ENCODE data around the gene GIMAP7.

Gene GIMAP7

GRCh38 chr7:150556521-150557138, 42.0 kb downstream of the GIMAP7 start:
- 70 to 83% methylated on average over 1 of the region's 4 CpGs for WGBS, 2 experiments (ENCODE audit: insufficient coverage in 2 of 2)
- H3K36me3 ChIP-seq (ENCODE audit: control insufficient read depth, insufficient read depth, low read length) = no peaks in the 10 kb centered on the region
- H3K4me3 ChIP-seq (ENCODE audit: extremely low read depth, insufficient read depth, low read length, poor library complexity, severe bottlenecking) = no peak overlapping the region
- peaks cover 6% of the 10 kb centered on the region for H3K9me3 ChIP-seq (ENCODE audit: control insufficient read depth, low read length)
- H3K27ac ChIP-seq (ENCODE audit: low read depth, low read length, severe bottlenecking) = no peak overlapping the region
- no peaks in the 10 kb centered on the region for H3K4me1 ChIP-seq (ENCODE audit: control insufficient read depth, insufficient read depth, low read length, poor library complexity, severe bottlenecking)

- Histone ChIP-seq H3K27ac (ENCODE audit: low read depth, low read length, severe bottlenecking) (no peak overlapping the region), H3K4me3 (ENCODE audit: extremely low read depth, insufficient read depth, low read length, poor library complexity, severe bottlenecking) (no peak overlapping the region), H3K36me3 (ENCODE audit: control insufficient read depth, insufficient read depth, low read length) (no peaks in the 10 kb centered on the region), H3K4me1 (ENCODE audit: control insufficient read depth, insufficient read depth, low read length, poor library complexity, severe bottlenecking) (no peaks in the 10 kb centered on the region), H3K9me3 (ENCODE audit: control insufficient read depth, low read length) (peaks cover 6% of the 10 kb centered on the region)
- no CpG with 5 or more reads among the region's 1 CpG for WGBS, 2 experiments (ENCODE audit: insufficient coverage in 2 of 2)
These were observed 45.8 kb downstream of the GIMAP7 start for GRCh38 chr7:150560486-150560885.

GRCh38 chr7:150562919-150563318, 48.2 kb downstream of the GIMAP7 start:
- Histone ChIP-seq H3K9me3 (ENCODE audit: control insufficient read depth, low read length) (peaks cover 6% of the 10 kb centered on the region), H3K4me3 (ENCODE audit: extremely low read depth, insufficient read depth, low read length, poor library complexity, severe bottlenecking) (no peak overlapping the region), H3K4me1 (ENCODE audit: control insufficient read depth, insufficient read depth, low read length, poor library complexity, severe bottlenecking) (no peaks in the 10 kb centered on the region), H3K27ac (ENCODE audit: low read depth, low read length, severe bottlenecking) (no peak overlapping the region), H3K36me3 (ENCODE audit: control insufficient read depth, insufficient read depth, low read length) (no peaks in the 10 kb centered on the region)
- no CpG with 5 or more reads among the region's 2 CpGs for WGBS, 2 experiments (ENCODE audit: insufficient coverage in 2 of 2)

- Histone ChIP-seq H3K4me3 (ENCODE audit: extremely low read depth, insufficient read depth, low read length, poor library complexity, severe bottlenecking) (no peak overlapping the region), H3K27ac (ENCODE audit: low read depth, low read length, severe bottlenecking) (no peak overlapping the region), H3K4me1 (ENCODE audit: control insufficient read depth, insufficient read depth, low read length, poor library complexity, severe bottlenecking) (no peaks in the 10 kb centered on the region), H3K36me3 (ENCODE audit: control insufficient read depth, insufficient read depth, low read length) (no peaks in the 10 kb centered on the region), H3K9me3 (ENCODE audit: control insufficient read depth, low read length) (peaks cover 6% of the 10 kb centered on the region)
- 84 to 87% methylated on average over 4 of the region's 5 CpGs for WGBS, 2 experiments (ENCODE audit: insufficient coverage in 2 of 2)
These were observed 49.3 kb downstream of the GIMAP7 start for GRCh38 chr7:150564006-150564405.

GRCh38 chr7:150564566-150564965, 49.9 kb downstream of the GIMAP7 start:
- no CpG with 5 or more reads among the region's 3 CpGs for WGBS, 2 experiments (ENCODE audit: insufficient coverage in 2 of 2)
- no peak overlapping the region for H3K4me3 ChIP-seq (ENCODE audit: extremely low read depth, insufficient read depth, low read length, poor library complexity, severe bottlenecking)
- H3K4me1 ChIP-seq (ENCODE audit: control insufficient read depth, insufficient read depth, low read length, poor library complexity, severe bottlenecking) = no peaks in the 10 kb centered on the region
- H3K9me3 ChIP-seq (ENCODE audit: control insufficient read depth, low read length) = peaks cover 6% of the 10 kb centered on the region
- H3K36me3 ChIP-seq (ENCODE audit: control insufficient read depth, insufficient read depth, low read length) = no peaks in the 10 kb centered on the region
- no peak overlapping the region for H3K27ac ChIP-seq (ENCODE audit: low read depth, low read length, severe bottlenecking)

- Histone ChIP-seq H3K36me3 (ENCODE audit: control insufficient read depth, insufficient read depth, low read length) (no peaks in the 10 kb centered on the region), H3K27ac (ENCODE audit: low read depth, low read length, severe bottlenecking) (no peak overlapping the region), H3K4me1 (ENCODE audit: control insufficient read depth, insufficient read depth, low read length, poor library complexity, severe bottlenecking) (no peaks in the 10 kb centered on the region), H3K4me3 (ENCODE audit: extremely low read depth, insufficient read depth, low read length, poor library complexity, severe bottlenecking) (no peak overlapping the region), H3K9me3 (ENCODE audit: control insufficient read depth, low read length) (peaks cover 4% of the 10 kb centered on the region)
- 88 to 94% methylated on average over 5 of the region's 7 CpGs for WGBS, 2 experiments (ENCODE audit: insufficient coverage in 2 of 2)
These were observed 50.6 kb downstream of the GIMAP7 start for GRCh38 chr7:150565239-150565638.

GRCh38 chr7:150566123-150566522, 51.5 kb downstream of the GIMAP7 start:
- no peaks in the 10 kb centered on the region for H3K4me1 ChIP-seq (ENCODE audit: control insufficient read depth, insufficient read depth, low read length, poor library complexity, severe bottlenecking)
- H3K4me3 ChIP-seq (ENCODE audit: extremely low read depth, insufficient read depth, low read length, poor library complexity, severe bottlenecking) = no peak overlapping the region
- WGBS, 2 experiments (ENCODE audit: insufficient coverage in 2 of 2) = 27 to 37% methylated on average over 2 to 3 of the region's 3 CpGs
- H3K36me3 ChIP-seq (ENCODE audit: control insufficient read depth, insufficient read depth, low read length) = no peaks in the 10 kb centered on the region
- no peak overlapping the region for H3K27ac ChIP-seq (ENCODE audit: low read depth, low read length, severe bottlenecking)
- H3K9me3 ChIP-seq (ENCODE audit: control insufficient read depth, low read length) = no peaks in the 10 kb centered on the region

- Histone ChIP-seq H3K4me3 (ENCODE audit: extremely low read depth, insufficient read depth, low read length, poor library complexity, severe bottlenecking) (no peak overlapping the region), H3K36me3 (ENCODE audit: control insufficient read depth, insufficient read depth, low read length) (no peaks in the 10 kb centered on the region), H3K4me1 (ENCODE audit: control insufficient read depth, insufficient read depth, low read length, poor library complexity, severe bottlenecking) (no peaks in the 10 kb centered on the region), H3K9me3 (ENCODE audit: control insufficient read depth, low read length) (no peaks in the 10 kb centered on the region), H3K27ac (ENCODE audit: low read depth, low read length, severe bottlenecking) (no peak overlapping the region)
- WGBS, 2 experiments (ENCODE audit: insufficient coverage in 2 of 2) = no CpG with 5 or more reads among the region's 1 CpG
These were observed 51.9 kb downstream of the GIMAP7 start for GRCh38 chr7:150566572-150566971.

GRCh38 chr7:150567169-150567568, 52.5 kb downstream of the GIMAP7 start, which contains the start of gene GIMAP4:
Gene GIMAP4 (plus strand): TSS chr7:150567390. CDS start chr7:150569902, 2,512 bp downstream.
- 75 to 85% methylated on average over 6 to 9 of the region's 9 CpGs for WGBS, 2 experiments (ENCODE audit: insufficient coverage in 2 of 2)

GRCh38 chr7:150567871-150568301, 53.2 kb downstream of the GIMAP7 start:
- WGBS, 2 experiments (ENCODE audit: insufficient coverage in 2 of 2) = 78 to 89% methylated on average over 1 to 3 of the region's 3 CpGs
- Histone ChIP-seq H3K36me3 (ENCODE audit: control insufficient read depth, insufficient read depth, low read length) (no peaks in the 10 kb centered on the region), H3K9me3 (ENCODE audit: control insufficient read depth, low read length) (no peaks in the 10 kb centered on the region), H3K4me1 (ENCODE audit: control insufficient read depth, insufficient read depth, low read length, poor library complexity, severe bottlenecking) (no peaks in the 10 kb centered on the region), H3K4me3 (ENCODE audit: extremely low read depth, insufficient read depth, low read length, poor library complexity, severe bottlenecking) (no peak overlapping the region), H3K27ac (ENCODE audit: low read depth, low read length, severe bottlenecking) (no peak overlapping the region)

More at GRCh38 chr7:150567169-150567568, 52.5 kb downstream of the GIMAP7 start, which contains the start of gene GIMAP4:
- no peaks in the 10 kb centered on the region for H3K4me1 ChIP-seq (ENCODE audit: control insufficient read depth, insufficient read depth, low read length, poor library complexity, severe bottlenecking)
- no peak within 1 kb of the TSS for H3K27ac ChIP-seq (ENCODE audit: low read depth, low read length, severe bottlenecking)
- H3K9me3 ChIP-seq (ENCODE audit: control insufficient read depth, low read length) = no peaks in the 10 kb centered on the region
- H3K4me3 ChIP-seq (ENCODE audit: extremely low read depth, insufficient read depth, low read length, poor library complexity, severe bottlenecking) = no peak within 1 kb of the TSS
- no peaks in the 10 kb centered on the region for H3K36me3 ChIP-seq (ENCODE audit: control insufficient read depth, insufficient read depth, low read length)

GRCh38 chr7:150568714-150569113, 54.0 kb downstream of the GIMAP7 start:
- H3K36me3 ChIP-seq (ENCODE audit: control insufficient read depth, insufficient read depth, low read length) = no peaks in the 10 kb centered on the region
- no peaks in the 10 kb centered on the region for H3K4me1 ChIP-seq (ENCODE audit: control insufficient read depth, insufficient read depth, low read length, poor library complexity, severe bottlenecking)
- 73 to 95% methylated on average over 2 of the region's 2 CpGs for WGBS, 2 experiments (ENCODE audit: insufficient coverage in 2 of 2)
- H3K27ac ChIP-seq (ENCODE audit: low read depth, low read length, severe bottlenecking) = no peak overlapping the region
- no peak overlapping the region for H3K4me3 ChIP-seq (ENCODE audit: extremely low read depth, insufficient read depth, low read length, poor library complexity, severe bottlenecking)
- no peaks in the 10 kb centered on the region for H3K9me3 ChIP-seq (ENCODE audit: control insufficient read depth, low read length)
